Liver (tissue), 9 donors: ENCODE data around the gene ELAVL3. TPM values are rescaled to one million over a fixed set of nuclear protein-coding genes. Genes with fewer than 3 reads are reported as not detected.

Experiments
- DNase-seq: peaks from one replicate; pipeline ENCODE4 v3.0.0-alpha.2; 2017; ENCODE audit warnings: low spot score
- H3K27ac ChIP-seq, 2 donors: one replicate each; pipeline ENCODE4 v1.7.0; 2013; ENCODE audit warnings: inconsistent platforms in 2 of 2, low read length in 2 of 2, control low read depth in 1 of 2, low read depth in 1 of 2, mild to moderate bottlenecking in 1 of 2
- H3K27me3 ChIP-seq, 4 donors: one replicate each; pipeline versions ENCODE4 v1.6.1 to v1.7.0; 2013; ENCODE audit warnings: low read length in 3 of 4, inconsistent platforms in 1 of 4, mild to moderate bottlenecking in 1 of 4, moderate library complexity in 1 of 4; ENCODE audit not compliant: control insufficient read depth in 4 of 4, insufficient read depth in 4 of 4
- H3K36me3 ChIP-seq, 4 donors: one replicate each; pipeline versions ENCODE4 v1.6.1 to v1.7.0; 2013; ENCODE audit warnings: low read length in 3 of 4, mild to moderate bottlenecking in 3 of 4, low read depth in 1 of 4, moderate library complexity in 1 of 4; ENCODE audit not compliant: control insufficient read depth in 4 of 4, insufficient read depth in 3 of 4
- H3K4me1 ChIP-seq, 4 donors: one replicate each; pipeline versions ENCODE4 v1.6.1 to v1.7.0; 2013; ENCODE audit warnings: low read length in 3 of 4, mild to moderate bottlenecking in 3 of 4, moderate library complexity in 1 of 4; ENCODE audit not compliant: control insufficient read depth in 4 of 4, insufficient read depth in 4 of 4
- H3K4me3 ChIP-seq, 3 donors: one replicate each; pipeline versions ENCODE4 v1.6.1 to v1.7.0; 2013; ENCODE audit warnings: low read length in 3 of 3, control low read depth in 1 of 3, low read depth in 1 of 3, mild to moderate bottlenecking in 1 of 3
- H3K9ac ChIP-seq, 2 donors: one replicate each; pipeline ENCODE4 v1.7.0; 2013; ENCODE audit warnings: low read length in 2 of 2, mild to moderate bottlenecking in 2 of 2, moderate library complexity in 2 of 2, control low read depth in 1 of 2, low read depth in 1 of 2
- H3K9me3 ChIP-seq, 4 donors: one replicate each; pipeline versions ENCODE4 v1.6.1 to v1.7.0; 2013; ENCODE audit warnings: low read length in 3 of 4; ENCODE audit not compliant: control insufficient read depth in 4 of 4
- ATF3 ChIP-seq: IDR thresholded peaks from 2 replicates; pipeline ENCODE4 v1.6.1; 2016; ENCODE audit warnings: antibody characterized with exemption
- CTCF ChIP-seq: fragments of 150-350 bp; IDR thresholded peaks from 2 replicates; pipeline ENCODE4 v1.5.1; 2017; ENCODE audit warnings: improper control_type of control experiment, low read depth, low read length; ENCODE audit not compliant: missing input control
- EGR1 ChIP-seq, 2 donors: IDR thresholded peaks; 2 replicates each; pipeline ENCODE4 v1.6.1; 2016 to 2018; ENCODE audit warnings: antibody characterized with exemption in 2 of 2, low read depth in 2 of 2
- FOXA1 ChIP-seq: IDR thresholded peaks from 2 replicates; pipeline ENCODE4 v1.6.1; 2016; ENCODE audit warnings: antibody characterized with exemption
- FOXA2 ChIP-seq: IDR thresholded peaks from 2 replicates; pipeline ENCODE4 v1.6.1; 2016; ENCODE audit warnings: antibody characterized with exemption
- GABPA ChIP-seq, 2 donors: IDR thresholded peaks in 1 of 2; conservative IDR thresholded peaks in 1 of 2; 2 replicates each; pipeline ENCODE4 v1.6.1; 2016; ENCODE audit warnings: antibody characterized with exemption in 2 of 2, mild to moderate bottlenecking in 1 of 2, moderate library complexity in 1 of 2
- HNF4G ChIP-seq: IDR thresholded peaks from 2 replicates; pipeline ENCODE4 v1.6.1; 2016; ENCODE audit warnings: antibody characterized with exemption
- JUND ChIP-seq, 2 donors: IDR thresholded peaks; 2 replicates each; pipeline ENCODE4 v1.6.1; 2016; ENCODE audit warnings: antibody characterized with exemption in 2 of 2
- MAX ChIP-seq: IDR thresholded peaks from 2 replicates; pipeline ENCODE4 v1.6.1; 2016; ENCODE audit warnings: antibody characterized with exemption
- NR2F2 ChIP-seq: IDR thresholded peaks from 2 replicates; pipeline ENCODE4 v1.6.1; 2016; ENCODE audit warnings: antibody characterized with exemption
- RAD21 ChIP-seq, 2 donors: IDR thresholded peaks; 2 replicates each; pipeline ENCODE4 v1.6.1; 2016; ENCODE audit warnings: antibody characterized with exemption in 2 of 2, mild to moderate bottlenecking in 2 of 2
- REST ChIP-seq: IDR thresholded peaks from 2 replicates; pipeline ENCODE4 v1.6.1; 2016; ENCODE audit warnings: antibody characterized with exemption, mild to moderate bottlenecking
- RXRA ChIP-seq, 2 donors: IDR thresholded peaks; 2 replicates each; pipeline ENCODE4 v1.6.1; 2017 to 2018; ENCODE audit warnings: antibody characterized with exemption in 2 of 2, mild to moderate bottlenecking in 1 of 2
- SP1 ChIP-seq: IDR thresholded peaks from 2 replicates; pipeline ENCODE4 v1.6.1; 2018; ENCODE audit warnings: antibody characterized with exemption, mild to moderate bottlenecking
- TAF1 ChIP-seq: conservative IDR thresholded peaks from 2 replicates; pipeline ENCODE4 v1.6.1; 2016; ENCODE audit warnings: antibody characterized with exemption, mild to moderate bottlenecking
- YY1 ChIP-seq: IDR thresholded peaks from 2 replicates; pipeline ENCODE4 v1.6.1; 2016; ENCODE audit warnings: antibody characterized with exemption, mild to moderate bottlenecking
- ZBTB33 ChIP-seq: IDR thresholded peaks from 2 replicates; pipeline ENCODE4 v1.6.1; 2016; ENCODE audit warnings: antibody characterized with exemption
- WGBS: extraction: QIAGEN DNeasy Blood & Tissue Kit; methylation state at CpG from one replicate; pipeline ENCODE4 v1.1.7; 2013; 5-methylcytosine and 5-hydroxymethylcytosine counted together
- polyA plus RNA-seq, 2 donors: library from polyadenylated mRNA; stranded (reverse) in 1 of 2; unstranded in 1 of 2; fragments of 200-250 nt in 1 of 2; fragments of >200 nt in 1 of 2; fragmentation: Nextera tagmentation in 1 of 2; extraction: Ambion mirVana in 1 of 2; gene quantifications; one replicate each; pipeline versions ENCODE4 v1.2.1 to v1.2.3, GENCODE V29; 2013 to 2015
- total RNA-seq, 2 donors: library from RNA; depleted of rRNA; stranded (reverse); fragments of >200 nt; gene quantifications; one replicate each; pipeline ENCODE4 v1.2.3, GENCODE V29; 2014
- donor health status: healthy.
- donor health status: healthy.
- donor health status: healthy.
- donor health status: healthy.
- donor health status: healthy.

Gene ELAVL3
- total and polyA plus RNA-seq, 4 donors, result not detected

- H3K9ac ChIP-seq, result peak within 1 kb of the TSS; percentile 39 to 83
- no peaks in the 10 kb centered on the region for H3K27me3 ChIP-seq
- peaks cover 0 to 2% (median 0%) of the 10 kb centered on the region in 4 donors for H3K36me3 ChIP-seq
- peak within 1 kb of the TSS; percentile 98 to 99 for H3K27ac ChIP-seq
- H3K4me1 ChIP-seq, result peaks cover 5 to 14% (median 12%) of the 10 kb centered on the region in 4 donors
- H3K9me3 ChIP-seq, result no peaks in the 10 kb centered on the region
- peak within 1 kb of the TSS; percentile 72 to 90 (median 81) for H3K4me3 ChIP-seq
- TF ChIP-seq CTCF (no peak), HNF4G (no peak), TAF1 (no peak), FOXA1 (no peak), JUND (IDR thresholded peaks at IDR 0.05) (no peak), MAX (no peak), EGR1 (IDR thresholded peaks at IDR 0.05; ENCODE audit: low read depth in 2 of 2) (peak in 1 of 2 donors; percentile 24), YY1 (peak; percentile 48), GABPA (IDR thresholded peaks at IDR 0.05 in 1 of 2, conservative IDR thresholded peaks at IDR 0.05 in 1 of 2) (peak; percentile 81 to 92), FOXA2 (no peak), RAD21 (IDR thresholded peaks at IDR 0.05) (no peak), RXRA (IDR thresholded peaks at IDR 0.05) (no peak), ATF3 (no peak), ZBTB33 (no peak)
- peak; percentile 94 for DNase-seq
- under 1% methylated on average over 65 of the region's 65 CpGs for WGBS
Observed at GRCh38 chr19:11505504-11506100, 24.8 kb upstream of the ELAVL3 start, which contains the start of gene ZNF653. Gene ZNF653 (minus strand): TSS chr19:11505839. CDS start chr19:11505786, 53 bp downstream.

GRCh38 chr19:11505032-11505503 lies 24.2 kb upstream of the ELAVL3 start:
- TF ChIP-seq SP1, result peak; percentile 58
- no peak for TF ChIP-seq REST
- peak; percentile 52 to 60 for TF ChIP-seq EGR1 (IDR thresholded peaks at IDR 0.05; ENCODE audit: low read depth in 2 of 2)
- TF ChIP-seq NR2F2, result no peak
- no peaks in the 10 kb centered on the region for H3K9me3 ChIP-seq
- peaks cover 5 to 14% (median 12%) of the 10 kb centered on the region in 4 donors for H3K4me1 ChIP-seq
- peak overlapping the region; percentile 98 to 99 for H3K27ac ChIP-seq
- peak; percentile 97 for DNase-seq
- H3K36me3 ChIP-seq, result no peaks in the 10 kb centered on the region
- WGBS, result 1% methylated on average over 33 of the region's 33 CpGs
- H3K9ac ChIP-seq, result peak overlapping the region in 1 of 2 donors; percentile 74
- H3K4me3 ChIP-seq, result peak overlapping the region; percentile 72 to 90 (median 81)
- H3K27me3 ChIP-seq, result no peaks in the 10 kb centered on the region
